SK-N-SH (cell line): ENCODE results near the gene GRIK5. TPM values are rescaled to one million over a fixed set of nuclear protein-coding genes. Genes with fewer than 3 reads are reported as not detected.

ENCODE experiments used
- CTCF ChIA-PET: fragments of 300-600, 350-600 bp; formaldehyde crosslinking; extraction: SDS; loops from one replicate; lab custom pipeline; 2021; lab: Yijun Ruan, JAX
- POLR2A ChIA-PET: fragments of 350-600 bp; sonication (Branson Sonifier 250); formaldehyde crosslinking; extraction: SDS; loops from one replicate; lab custom pipeline; 2020; ENCODE audit warnings: antibody characterized with exemption, inconsistent platforms; lab: Yijun Ruan, JAX
- DNase-seq: peaks from one replicate; pipeline ENCODE4 v3.0.0; 2012
- H2AFZ ChIP-seq: fragments of 200-600 bp; sonication (generic); 2 replicates; pipeline ENCODE4 v1.8.1; 2016; ENCODE audit warnings: antibody characterized with exemption, mild to moderate bottlenecking, low read depth
- H3F3A ChIP-seq: fragments of 200-600 bp; sonication (generic); replicated peaks from 2 replicates; pipeline ENCODE3; 2016; ENCODE audit warnings: antibody characterized with exemption, mild to moderate bottlenecking; ENCODE audit not compliant: insufficient read depth
- H3K27ac ChIP-seq, 2 experiments: fragments of 200-500 bp in 1 of 2; fragments of 200-600 bp in 1 of 2; sonication (Bioruptor generic) in 1 of 2; sonication (generic), shearing (Covaris generic) in 1 of 2; 2 replicates each; pipeline versions ENCODE4 v1.5.1 to v1.6.1; 2014 to 2016; ENCODE audit warnings: low read depth in 2 of 2, inconsistent platforms in 1 of 2, low read length in 1 of 2, mild to moderate bottlenecking in 1 of 2, mixed read lengths in 1 of 2
- H3K27me3 ChIP-seq: fragments of 200-600 bp; sonication (generic), shearing (Covaris generic); 2 replicates; pipeline ENCODE4 v1.6.1; 2016; ENCODE audit warnings: mixed run types; ENCODE audit not compliant: insufficient read depth
- H3K36me3 ChIP-seq, 2 experiments: fragments of 200-500 bp in 1 of 2; fragments of 200-600 bp in 1 of 2; sonication (Bioruptor generic) in 1 of 2; sonication (generic) in 1 of 2; replicated peaks in 1 of 2; 2 replicates each; pipeline versions ENCODE3 to v1.5.1; 2014 to 2016; ENCODE audit warnings: low read length in 1 of 2, mild to moderate bottlenecking in 1 of 2; ENCODE audit not compliant: insufficient read depth in 2 of 2, control insufficient read depth in 1 of 2
- H3K4me1 ChIP-seq, 2 experiments: fragments of 200-500 bp in 1 of 2; fragments of 200-600 bp in 1 of 2; sonication (Bioruptor generic) in 1 of 2; sonication (generic), shearing (Covaris generic) in 1 of 2; 2 replicates each; pipeline versions ENCODE4 v1.5.1 to v1.6.1; 2014 to 2016; ENCODE audit warnings: low read depth in 1 of 2, low read length in 1 of 2, mixed run types in 1 of 2; ENCODE audit not compliant: insufficient read depth in 2 of 2, control insufficient read depth in 1 of 2
- H3K4me2 ChIP-seq: fragments of 200-600 bp; sonication (generic), shearing (Covaris generic); 2 replicates; pipeline ENCODE4 v1.6.1; 2017; ENCODE audit warnings: mixed run types
- H3K4me3 ChIP-seq, 2 experiments: fragments of 200-500 bp in 1 of 2; fragments of 200-600 bp in 1 of 2; sonication (Bioruptor generic) in 1 of 2; sonication (generic), shearing (Covaris generic) in 1 of 2; 2 replicates each; pipeline versions ENCODE4 v1.5.1 to v1.8.1; 2014 to 2016; ENCODE audit warnings: low read depth in 2 of 2, inconsistent platforms in 1 of 2, low read length in 1 of 2, mild to moderate bottlenecking in 1 of 2, mixed read lengths in 1 of 2, moderate library complexity in 1 of 2
- H3K79me2 ChIP-seq: fragments of 200-600 bp; sonication (generic); 2 replicates; pipeline ENCODE4 v1.8.1; 2017; ENCODE audit warnings: mild to moderate bottlenecking; ENCODE audit not compliant: insufficient read depth
- H3K9ac ChIP-seq: fragments of 200-600 bp; sonication (generic); 2 replicates; pipeline ENCODE4 v1.6.1; 2017; ENCODE audit warnings: mixed run types
- H3K9me2 ChIP-seq: fragments of 200-600 bp; sonication (generic); 2 replicates; pipeline ENCODE4 v1.6.1; 2017; ENCODE audit warnings: mixed run types
- H3K9me3 ChIP-seq: fragments of 200-600 bp; sonication (generic); 2 replicates; pipeline ENCODE4 v1.6.1; 2017; ENCODE audit warnings: mixed run types, mild to moderate bottlenecking, moderate library complexity
- H4K20me1 ChIP-seq: fragments of 200-600 bp; sonication (generic); 2 replicates; pipeline ENCODE4 v1.6.1; 2017; ENCODE audit warnings: mild to moderate bottlenecking, mixed run types; ENCODE audit not compliant: insufficient read depth
- CHD2 ChIP-seq: fragments of 150-350 bp; IDR thresholded peaks from 2 replicates; pipeline ENCODE4 v1.6.1; 2018; ENCODE audit warnings: low read length; ENCODE audit not compliant: partially characterized antibody
- CTCF ChIP-seq: fragments of 200-600 bp; sonication (generic); IDR thresholded peaks from 2 replicates; pipeline ENCODE4 v1.6.1; 2017; ENCODE audit warnings: antibody characterized with exemption, mild to moderate bottlenecking, moderate library complexity
- MAX ChIP-seq: IDR thresholded peaks from 2 replicates; pipeline ENCODE4 v1.4.0; 2012; ENCODE audit warnings: low read depth
- NRF1 ChIP-seq: IDR thresholded peaks from 2 replicates; pipeline ENCODE4 v1.6.1; 2012; ENCODE audit warnings: low read depth, mild to moderate bottlenecking, low read length
- RAD21 ChIP-seq: IDR thresholded peaks from 2 replicates; pipeline ENCODE4 v1.6.1; 2012; ENCODE audit warnings: mild to moderate bottlenecking, low read length
- RCOR1 ChIP-seq: fragments of 150-350 bp; IDR thresholded peaks from 2 replicates; pipeline ENCODE4 v1.6.1; 2017; ENCODE audit warnings: antibody characterized with exemption, low read length
- SIN3A ChIP-seq: IDR thresholded peaks from 2 replicates; pipeline ENCODE4 v1.6.1; 2012; ENCODE audit warnings: low read depth, mild to moderate bottlenecking, low read length, moderate library complexity, borderline replicate concordance
- SMC3 ChIP-seq: IDR thresholded peaks from 2 replicates; pipeline ENCODE4 v1.6.1; 2012; ENCODE audit warnings: low read depth, low read length, improper control_type of control experiment
- WGBS: methylation state at CpG from one replicate; pipeline ENCODE4 v1.1.6; 2017; ENCODE audit warnings: low lambda C conversion rate; 5-methylcytosine and 5-hydroxymethylcytosine counted together
- polyA plus RNA-seq, 3 experiments: library from polyadenylated mRNA; depleted of rRNA; stranded (reverse); fragments of >200 nt; gene quantifications; 2 replicates each; pipeline ENCODE4 v1.2.3, GENCODE V29; 2012
- TF ChIP-seq, protein P1 (sequence below): fragments of 150-350 bp; IDR thresholded peaks from 2 replicates; pipeline ENCODE4 v1.6.1; 2016; ENCODE audit warnings: mild to moderate bottlenecking, low read depth, low read length

GRIK5 gene
- polyA plus RNA-seq, 1 of the 3 experiments (the other 2 are of a cell fraction) = 2.4 TPM

GRCh38 chr19:41958367-41959055, 111.5 kb downstream of the GRIK5 start (continued):
- TF ChIP-seq NRF1 = no peak

- peak; percentile 90 for DNase-seq
- 12% methylated on average over 10 of the region's 10 CpGs for WGBS
- peak overlapping the region; percentile 96; the same call in 1 of the 2 replicates for H3K9ac ChIP-seq
- peak; percentile 75 for TF ChIP-seq RAD21
- TF ChIP-seq, protein P1, sequence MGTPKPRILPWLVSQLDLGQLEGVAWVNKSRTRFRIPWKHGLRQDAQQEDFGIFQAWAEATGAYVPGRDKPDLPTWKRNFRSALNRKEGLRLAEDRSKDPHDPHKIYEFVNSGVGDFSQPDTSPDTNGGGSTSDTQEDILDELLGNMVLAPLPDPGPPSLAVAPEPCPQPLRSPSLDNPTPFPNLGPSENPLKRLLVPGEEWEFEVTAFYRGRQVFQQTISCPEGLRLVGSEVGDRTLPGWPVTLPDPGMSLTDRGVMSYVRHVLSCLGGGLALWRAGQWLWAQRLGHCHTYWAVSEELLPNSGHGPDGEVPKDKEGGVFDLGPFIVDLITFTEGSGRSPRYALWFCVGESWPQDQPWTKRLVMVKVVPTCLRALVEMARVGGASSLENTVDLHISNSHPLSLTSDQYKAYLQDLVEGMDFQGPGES = no peak
- TF ChIP-seq SMC3 = peak; percentile 50; the same call in 1 of the 2 replicates
- TF ChIP-seq CHD2 = peak; percentile 29
- no peak for TF ChIP-seq RCOR1
- 0 out of 2 replicates have a peak, but pooled peaks have one; percentile 46 for TF ChIP-seq SIN3A
- TF ChIP-seq CTCF = peak; percentile 79
- 0 out of 2 replicates have a peak, but pooled peaks have one; percentile 11 for TF ChIP-seq MAX
- POLR2A ChIA-PET = interaction anchor here (0.5 to 2.3 kb wide), 7 partner anchors 38 to 115 kb away, joined by 3 to 14 read pairs (median 3); partner anchors contain the start of gene RPS19
- H3K4me2 ChIP-seq = peak overlapping the region; percentile 100
- no peaks in the 10 kb centered on the region for H3K27me3 ChIP-seq
- H3K27ac ChIP-seq = peak overlapping the region; percentile 48 to 82; a peak in 3 of 4 replicates
- H2AFZ ChIP-seq = peak overlapping the region; percentile 65; the same call in 1 of the 2 replicates
- 0 out of 2 replicates have a peak, but pooled peaks cover 4% of the 10 kb centered on the region for H4K20me1 ChIP-seq
- H3K9me3 ChIP-seq = no peaks in the 10 kb centered on the region
- peaks cover 0 to 11% of the 10 kb centered on the region in 2 experiments for H3K36me3 ChIP-seq
- H3F3A ChIP-seq = no peaks in the 10 kb centered on the region
- peak overlapping the region; percentile 77 to 89 for H3K4me3 ChIP-seq
- no peaks in the 10 kb centered on the region for H3K79me2 ChIP-seq
- CTCF ChIA-PET = interaction anchor here (0.6 to 4.0 kb wide), 22 partner anchors 10 to 300 kb away, joined by 3 to 38 read pairs (median 4); partner anchors contain the start of gene RPS19
- H3K4me1 ChIP-seq = peaks cover 6 to 10% of the 10 kb centered on the region in 2 experiments; a peak in 2 of 4 replicates
- no peaks in the 10 kb centered on the region for H3K9me2 ChIP-seq
These were observed 112.1 kb downstream of the GRIK5 start for GRCh38 chr19:41957838-41958366.
